Activated CD4-positive, alpha-beta memory T cell treated with anti-CD3 and anti-CD28 coated beads, Interleukin-2, amount 10 ng/mL, durations not matched to agents 7 days and 5 days (primary cell): ENCODE results near the gene FOXN1. TPM values are rescaled to one million over a fixed set of nuclear protein-coding genes. Genes with fewer than 3 reads are reported as not detected.

ENCODE experiments used
- CTCF ChIA-PET: fragments of 350-600 bp; sonication (Branson Sonifier 250); formaldehyde crosslinking; loops from one replicate; lab custom pipeline; 2021; ENCODE audit warnings: antibody characterized with exemption, inconsistent platforms; lab: Charles Lee
- POLR2A ChIA-PET: fragments of 350-600 bp; sonication (Branson Sonifier 250); formaldehyde crosslinking; loops from one replicate; lab custom pipeline; 2021; ENCODE audit warnings: antibody characterized with exemption; lab: Charles Lee
- DNase-seq: peaks from one replicate; pipeline ENCODE4 v3.0.0-alpha.2; 2020
- H3K27ac Mint-ChIP-seq: one replicate; pipeline ENCODE4 v1.8.0; 2021; ENCODE audit warnings: mild to moderate bottlenecking, mixed read lengths
- H3K27me3 Mint-ChIP-seq: one replicate; pipeline ENCODE4 v1.8.0; 2021; ENCODE audit warnings: mixed read lengths
- H3K36me3 Mint-ChIP-seq: one replicate; pipeline ENCODE4 v1.8.0; 2021; ENCODE audit warnings: low read depth, mixed read lengths
- H3K4me1 Mint-ChIP-seq: one replicate; pipeline ENCODE4 v1.8.0; 2021; ENCODE audit warnings: mixed read lengths
- H3K4me3 Mint-ChIP-seq: one replicate; pipeline ENCODE4 v1.8.0; 2021; ENCODE audit warnings: mild to moderate bottlenecking, mixed read lengths
- H3K9me3 Mint-ChIP-seq: one replicate; pipeline ENCODE4 v1.8.0; 2021; ENCODE audit warnings: mixed read lengths
- total RNA-seq, 2 experiments: library from RNA; stranded (reverse); gene quantifications; one replicate each; pipeline ENCODE4 v1.2.3, GENCODE V29; 2021

FOXN1 gene
- total RNA-seq, 2 experiments from 2014 or later = not detected

DNA sequence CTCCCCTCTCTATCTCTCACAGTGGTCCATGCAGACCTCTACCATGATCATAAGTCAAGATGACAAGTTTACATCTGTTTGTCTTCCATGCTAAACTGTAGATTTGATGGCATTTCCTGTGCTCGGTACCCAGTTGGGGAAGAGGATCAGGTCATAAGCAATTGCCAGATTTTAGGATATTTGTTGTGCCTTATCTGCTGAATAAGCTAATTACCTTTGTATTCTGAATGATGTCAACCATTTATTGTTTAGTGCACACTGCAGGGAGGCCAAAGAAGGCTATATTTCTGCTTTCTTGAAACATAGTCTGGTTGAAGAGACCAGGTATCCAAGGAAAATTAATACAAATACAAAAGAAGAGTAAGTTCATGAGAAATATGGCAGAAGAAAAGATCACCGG is 76.4 kb downstream of the FOXN1 start:
- peaks cover 33% of the 10 kb centered on the region for H3K36me3 Mint-ChIP-seq

DNA sequence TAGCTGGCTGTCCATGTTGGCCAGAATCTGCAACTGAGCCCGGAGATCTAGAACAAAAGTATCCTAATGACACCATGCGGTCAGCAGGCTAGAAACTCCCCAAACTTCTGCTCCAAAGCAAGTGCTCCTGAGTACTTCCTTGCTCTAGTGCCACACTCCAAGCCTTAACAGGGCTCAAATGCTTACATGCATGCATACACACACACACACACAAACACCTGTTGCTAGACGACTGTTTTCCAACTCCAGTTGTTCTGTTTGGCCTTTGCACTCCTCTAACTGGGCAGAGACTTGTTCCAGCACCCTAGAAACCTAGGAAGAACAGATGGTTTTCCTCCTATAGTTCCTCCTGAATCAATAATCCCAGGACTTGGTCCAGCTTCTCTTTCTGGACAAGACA is 78.3 kb downstream of the FOXN1 start:
- ChIA-PET CTCF (no interaction called here), POLR2A (interaction anchor here (2.4 to 2.5 kb wide), 2 partner anchors 10 to 15 kb away, joined by 8 read pairs; no protein-coding TSS in a partner anchor)
- Mint-ChIP-seq H3K36me3 (peaks cover 26% of the 10 kb centered on the region), H3K27ac (no peak overlapping the region), H3K27me3 (no peaks in the 10 kb centered on the region), H3K4me3 (no peak overlapping the region), H3K9me3 (no peaks in the 10 kb centered on the region), H3K4me1 (peaks cover 18% of the 10 kb centered on the region)
- DNase-seq = no peak

More for the DNA sequence above, 76.4 kb downstream of the FOXN1 start:
- no peak for DNase-seq
- H3K4me1 Mint-ChIP-seq = peaks cover 36% of the 10 kb centered on the region
- no peak overlapping the region for H3K4me3 Mint-ChIP-seq
- H3K27ac Mint-ChIP-seq = no peak overlapping the region
- no peaks in the 10 kb centered on the region for H3K9me3 Mint-ChIP-seq
- POLR2A ChIA-PET = interaction anchor here (1.1 to 4.4 kb wide), 3 partner anchors 10 to 16 kb away, joined by 4 to 37 read pairs (median 17); partner anchors contain the start of genes PIGS and SPAG5
- no peaks in the 10 kb centered on the region for H3K27me3 Mint-ChIP-seq
- CTCF ChIA-PET = no interaction called here

DNA sequence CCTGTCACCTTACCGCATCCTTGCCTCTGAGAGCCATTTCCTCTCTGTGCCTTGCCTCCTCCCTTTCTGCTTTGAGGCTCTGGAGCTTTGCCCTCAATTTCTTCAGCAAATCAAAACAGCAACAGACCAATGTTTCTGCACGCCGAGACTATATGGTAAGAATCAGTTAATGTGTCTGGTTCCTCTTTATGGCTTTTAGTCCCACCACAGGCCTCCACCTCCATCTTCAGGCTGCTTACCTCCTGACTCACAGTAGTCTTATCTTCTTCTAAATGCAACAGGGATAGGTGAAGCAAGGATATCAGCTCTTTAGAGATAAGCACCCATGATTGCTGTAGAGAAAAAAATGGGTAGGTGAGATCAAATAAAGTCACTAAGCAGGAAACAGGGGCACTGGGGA is 79.7 kb downstream of the FOXN1 start:
- DNase-seq = no peak
- H3K27me3 Mint-ChIP-seq = no peaks in the 10 kb centered on the region
- no peak overlapping the region for H3K27ac Mint-ChIP-seq
- H3K9me3 Mint-ChIP-seq = no peaks in the 10 kb centered on the region
- peaks cover 18% of the 10 kb centered on the region for H3K36me3 Mint-ChIP-seq
- ChIA-PET CTCF (no interaction called here), POLR2A (interaction anchor here (0.6 to 2.4 kb wide), 4 partner anchors 9 to 14 kb away, joined by 3 to 8 read pairs (median 4); partner anchors contain the start of genes ALDOC and PIGS)
- H3K4me3 Mint-ChIP-seq = no peak overlapping the region
- H3K4me1 Mint-ChIP-seq = peaks cover 4% of the 10 kb centered on the region

Other genes starting within 250 kb of the FOXN1 start
- 10 to 100 TPM; 23.3 to 26.6 TPM for gene TMEM97, start 187.1 kb upstream of the FOXN1 start, total RNA-seq
- 10 to 100 TPM; 22.2 to 25.7 TPM for gene IFT20, start 170.9 kb upstream of the FOXN1 start, total RNA-seq
- 10 to 100 TPM; 25.2 to 26.5 TPM for gene TNFAIP1, start 170.6 kb upstream of the FOXN1 start, total RNA-seq
- 10 to 100 TPM; 54.3 to 56.2 TPM for gene POLDIP2, start 148.8 kb upstream of the FOXN1 start, total RNA-seq
- gene SEBOX, start 141.1 kb upstream of the FOXN1 start, total RNA-seq = not detected
- under 1 TPM in 1 of 2 experiments, not detected in 1; 0.15 TPM for gene VTN, start 136.0 kb upstream of the FOXN1 start, total RNA-seq
- gene SARM1, start 134.7 kb upstream of the FOXN1 start, total RNA-seq = 10 to 100 TPM; 17.2 to 17.5 TPM
- gene SLC46A1, start 100.1 kb upstream of the FOXN1 start, total RNA-seq = 1 to 10 TPM in 1 of 2 experiments, under 1 TPM in 1; 0.96 to 1.1 TPM
- gene SLC13A2, start 32.7 kb upstream of the FOXN1 start, total RNA-seq = not detected
- 10 to 100 TPM; 46.2 to 61.1 TPM for gene UNC119, start 46.3 kb downstream of the FOXN1 start, total RNA-seq
- 10 to 100 TPM; 66.3 to 66.6 TPM for gene PIGS, start 65.2 kb downstream of the FOXN1 start, total RNA-seq
- 100 to 1,000 TPM; 140 to 147 TPM for gene ALDOC, start 70.5 kb downstream of the FOXN1 start, total RNA-seq
- 100 to 1,000 TPM; 125 to 127 TPM for gene SPAG5, start 92.7 kb downstream of the FOXN1 start, total RNA-seq
- 10 to 100 TPM; 15.5 to 19.7 TPM for gene RSKR, start 107.8 kb downstream of the FOXN1 start, total RNA-seq
- 100 to 1,000 TPM; 120 to 128 TPM for gene BLTP2, start 138.8 kb downstream of the FOXN1 start, total RNA-seq
- 10 to 100 TPM; 49.0 to 52.9 TPM for gene SDF2, start 155.6 kb downstream of the FOXN1 start, total RNA-seq
- gene SUPT6H, start 155.9 kb downstream of the FOXN1 start, total RNA-seq = 10 to 100 TPM; 60.7 to 65.8 TPM
- 1 to 10 TPM; 6.2 to 7.4 TPM for gene PROCA1, start 205.5 kb downstream of the FOXN1 start, total RNA-seq
- gene RAB34, start 211.5 kb downstream of the FOXN1 start, total RNA-seq = 1 to 10 TPM; 6.5 to 7.4 TPM
- 1,000 to 10,000 TPM; 1,962 to 2,028 TPM for gene RPL23A, start 213.6 kb downstream of the FOXN1 start, total RNA-seq
- 1 to 10 TPM; 1.4 to 2.3 TPM for gene TLCD1, start 219.9 kb downstream of the FOXN1 start, total RNA-seq
- gene NEK8, start 222.4 kb downstream of the FOXN1 start, total RNA-seq = 1 to 10 TPM; 2.5 to 3.5 TPM
- gene TRAF4, start 237.7 kb downstream of the FOXN1 start, total RNA-seq = 10 to 100 TPM; 55.3 to 57.2 TPM